ENCODE measurements around the gene WIF1. TPM values are rescaled to one million over a fixed set of nuclear protein-coding genes. Genes with fewer than 3 reads are reported as not detected.

The WIF1 gene
- total RNA-seq, 1 experiment from 2014 or later, result not detected

- no peak for DNase-seq (ENCODE audit: low read depth)
- in situ Hi-C loops (cut with HindIII; ENCODE audit: low pct_unique_long_range_greater_than_20kb, low sequenced_read_pairs), result no loop called here
Observed at GRCh38 chr12:65069336-65069735, 51.8 kb downstream of the WIF1 start.

- no peak for DNase-seq (ENCODE audit: low read depth)
- in situ Hi-C loops (cut with HindIII; ENCODE audit: low pct_unique_long_range_greater_than_20kb, low sequenced_read_pairs), result no loop called here
Observed at GRCh38 chr12:65067383-65067782, 53.7 kb downstream of the WIF1 start.

- in situ Hi-C loops (cut with HindIII; ENCODE audit: low pct_unique_long_range_greater_than_20kb, low sequenced_read_pairs), result no loop called here
- no peak for DNase-seq (ENCODE audit: low read depth)
Observed at GRCh38 chr12:65055859-65056258, 65.2 kb downstream of the WIF1 start.

GRCh38 chr12:65051218-65051617, 69.9 kb downstream of the WIF1 start:
- in situ Hi-C loops (cut with HindIII; ENCODE audit: low pct_unique_long_range_greater_than_20kb, low sequenced_read_pairs), result no loop called here
- no peak for DNase-seq (ENCODE audit: low read depth)

GRCh38 chr12:65045269-65045668, 75.8 kb downstream of the WIF1 start:
- DNase-seq (ENCODE audit: low read depth), result no peak
- in situ Hi-C loops (cut with HindIII; ENCODE audit: low pct_unique_long_range_greater_than_20kb, low sequenced_read_pairs), result no loop called here

- no peak for DNase-seq (ENCODE audit: low read depth)
- in situ Hi-C loops (cut with HindIII; ENCODE audit: low pct_unique_long_range_greater_than_20kb, low sequenced_read_pairs), result no loop called here
Observed at GRCh38 chr12:65039301-65039700, 81.8 kb downstream of the WIF1 start.

- DNase-seq (ENCODE audit: low read depth), result no peak
- in situ Hi-C loops (cut with HindIII; ENCODE audit: low pct_unique_long_range_greater_than_20kb, low sequenced_read_pairs), result no loop called here
Observed at GRCh38 chr12:65025136-65025535, 96.0 kb downstream of the WIF1 start.

- in situ Hi-C loops (cut with HindIII; ENCODE audit: low pct_unique_long_range_greater_than_20kb, low sequenced_read_pairs), result no loop called here
Observed at GRCh38 chr12:65023485-65023884, 97.6 kb downstream of the WIF1 start.

GRCh38 chr12:65022960-65023359, 98.1 kb downstream of the WIF1 start:
- DNase-seq (ENCODE audit: low read depth), result no peak
- in situ Hi-C loops (cut with HindIII; ENCODE audit: low pct_unique_long_range_greater_than_20kb, low sequenced_read_pairs), result no loop called here

More at GRCh38 chr12:65023485-65023884, 97.6 kb downstream of the WIF1 start:
- no peak for DNase-seq (ENCODE audit: low read depth)

- DNase-seq (ENCODE audit: low read depth), result no peak
- in situ Hi-C loops (cut with HindIII; ENCODE audit: low pct_unique_long_range_greater_than_20kb, low sequenced_read_pairs), result no loop called here
Observed at GRCh38 chr12:65022421-65022820, 98.7 kb downstream of the WIF1 start.

- DNase-seq (ENCODE audit: low read depth), result no peak
- in situ Hi-C loops (cut with HindIII; ENCODE audit: low pct_unique_long_range_greater_than_20kb, low sequenced_read_pairs), result no loop called here
Observed at GRCh38 chr12:65019696-65020234, 101.3 kb downstream of the WIF1 start.

GRCh38 chr12:65016881-65017650, 104.0 kb downstream of the WIF1 start:
- in situ Hi-C loops (cut with HindIII; ENCODE audit: low pct_unique_long_range_greater_than_20kb, low sequenced_read_pairs), result no loop called here

GRCh38 chr12:65015850-65016249, 105.3 kb downstream of the WIF1 start:
- in situ Hi-C loops (cut with HindIII; ENCODE audit: low pct_unique_long_range_greater_than_20kb, low sequenced_read_pairs), result no loop called here
- DNase-seq (ENCODE audit: low read depth), result no peak

More at GRCh38 chr12:65016881-65017650, 104.0 kb downstream of the WIF1 start:
- DNase-seq (ENCODE audit: low read depth), result no peak

- in situ Hi-C loops (cut with HindIII; ENCODE audit: low pct_unique_long_range_greater_than_20kb, low sequenced_read_pairs), result no loop called here
Observed at GRCh38 chr12:65014504-65015271, 106.4 kb downstream of the WIF1 start.

GRCh38 chr12:65010437-65010836, 110.7 kb downstream of the WIF1 start:
- DNase-seq (ENCODE audit: low read depth), result no peak
- in situ Hi-C loops (cut with HindIII; ENCODE audit: low pct_unique_long_range_greater_than_20kb, low sequenced_read_pairs), result no loop called here

More at GRCh38 chr12:65014504-65015271, 106.4 kb downstream of the WIF1 start:
- DNase-seq (ENCODE audit: low read depth), result no peak

- no peak for DNase-seq (ENCODE audit: low read depth)
- in situ Hi-C loops (cut with HindIII; ENCODE audit: low pct_unique_long_range_greater_than_20kb, low sequenced_read_pairs), result no loop called here
Observed at GRCh38 chr12:65005716-65006115, 115.4 kb downstream of the WIF1 start.

- DNase-seq (ENCODE audit: low read depth), result no peak
- in situ Hi-C loops (cut with HindIII; ENCODE audit: low pct_unique_long_range_greater_than_20kb, low sequenced_read_pairs), result no loop called here
Observed at GRCh38 chr12:65004270-65004669, 116.8 kb downstream of the WIF1 start.

Data from Caki2 (cell line).